ENCODE data around the gene KAZN. TPM values are rescaled to one million over a fixed set of nuclear protein-coding genes. Genes with fewer than 3 reads are reported as not detected.

The KAZN gene
- total and polyA plus RNA-seq, 12 donors = 1.1 to 6.5 (median 1.9) TPM

- H3K4me3 ChIP-seq = no peak overlapping the region
- 63 to 65% methylated on average over 2 of the region's 2 CpGs for WGBS, 2 donors
- DNase-seq = no peak
- peaks cover 0 to 7% (median 0%) of the 10 kb centered on the region in 11 donors for H3K9me3 ChIP-seq
- no peak for ATAC-seq
- H3K4me1 ChIP-seq = no peaks in the 10 kb centered on the region
- TF ChIP-seq, protein P1, sequence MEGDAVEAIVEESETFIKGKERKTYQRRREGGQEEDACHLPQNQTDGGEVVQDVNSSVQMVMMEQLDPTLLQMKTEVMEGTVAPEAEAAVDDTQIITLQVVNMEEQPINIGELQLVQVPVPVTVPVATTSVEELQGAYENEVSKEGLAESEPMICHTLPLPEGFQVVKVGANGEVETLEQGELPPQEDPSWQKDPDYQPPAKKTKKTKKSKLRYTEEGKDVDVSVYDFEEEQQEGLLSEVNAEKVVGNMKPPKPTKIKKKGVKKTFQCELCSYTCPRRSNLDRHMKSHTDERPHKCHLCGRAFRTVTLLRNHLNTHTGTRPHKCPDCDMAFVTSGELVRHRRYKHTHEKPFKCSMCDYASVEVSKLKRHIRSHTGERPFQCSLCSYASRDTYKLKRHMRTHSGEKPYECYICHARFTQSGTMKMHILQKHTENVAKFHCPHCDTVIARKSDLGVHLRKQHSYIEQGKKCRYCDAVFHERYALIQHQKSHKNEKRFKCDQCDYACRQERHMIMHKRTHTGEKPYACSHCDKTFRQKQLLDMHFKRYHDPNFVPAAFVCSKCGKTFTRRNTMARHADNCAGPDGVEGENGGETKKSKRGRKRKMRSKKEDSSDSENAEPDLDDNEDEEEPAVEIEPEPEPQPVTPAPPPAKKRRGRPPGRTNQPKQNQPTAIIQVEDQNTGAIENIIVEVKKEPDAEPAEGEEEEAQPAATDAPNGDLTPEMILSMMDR (IDR thresholded peaks at IDR 0.05) = no peak
- intact Hi-C loops (cut with DNase I) = no loop called here
- no peaks in the 10 kb centered on the region for H3K36me3 ChIP-seq
- H3K27ac ChIP-seq = no peak overlapping the region
- peaks cover 0 to 58% (median 33%) of the 10 kb centered on the region in 7 donors for H3K27me3 ChIP-seq
Measured at GRCh38 chr1:14757286-14757625, 158.8 kb downstream of the KAZN start.

- ATAC-seq (no peak), DNase-seq (no peak)
- peaks cover 0 to 67% (median 44%) of the 10 kb centered on the region in 7 donors for H3K27me3 ChIP-seq
- H3K36me3 ChIP-seq = no peaks in the 10 kb centered on the region
- H3K4me1 ChIP-seq = no peaks in the 10 kb centered on the region
- H3K27ac ChIP-seq = no peak overlapping the region
- intact Hi-C loops (cut with DNase I) = no loop called here
- H3K4me3 ChIP-seq = no peak overlapping the region
- TF ChIP-seq, protein P1 (IDR thresholded peaks at IDR 0.05) = no peak
- no peaks in the 10 kb centered on the region for H3K9me3 ChIP-seq
- WGBS, 2 donors = 44 to 51% methylated on average over 15 of the region's 15 CpGs
Measured at GRCh38 chr1:14759042-14759818, 160.7 kb downstream of the KAZN start.

GRCh38 chr1:14759843-14760242 lies 161.4 kb downstream of the KAZN start:
- ATAC-seq = no peak
- intact Hi-C loops (cut with DNase I) = loop anchor here in 1 of 10 donors (2.0 kb wide), 1 partner anchor 799 kb away; no protein-coding TSS in a partner anchor

GRCh38 chr1:14760780-14761179 lies 162.3 kb downstream of the KAZN start:
- 90 to 92% methylated on average over 5 of the region's 5 CpGs for WGBS, 2 donors

More at GRCh38 chr1:14759843-14760242, 161.4 kb downstream of the KAZN start:
- Histone ChIP-seq H3K36me3 (no peaks in the 10 kb centered on the region), H3K4me3 (no peak overlapping the region), H3K9me3 (no peaks in the 10 kb centered on the region), H3K4me1 (no peaks in the 10 kb centered on the region), H3K27ac (no peak overlapping the region), H3K27me3 (peaks cover 0 to 68% (median 45%) of the 10 kb centered on the region in 7 donors)
- no peak for DNase-seq
- TF ChIP-seq, protein P1 (IDR thresholded peaks at IDR 0.05) = no peak
- WGBS, 2 donors = 88 to 93% methylated on average over 7 of the region's 7 CpGs

More at GRCh38 chr1:14760780-14761179, 162.3 kb downstream of the KAZN start:
- TF ChIP-seq, protein P1 (IDR thresholded peaks at IDR 0.05) = no peak
- intact Hi-C loops (cut with DNase I) = loop anchor here in 1 of 10 donors (2.0 kb wide), 1 partner anchor 800 kb away; no protein-coding TSS in a partner anchor
- Histone ChIP-seq H3K27me3 (peaks cover 0 to 77% (median 53%) of the 10 kb centered on the region in 7 donors), H3K4me1 (no peaks in the 10 kb centered on the region), H3K4me3 (no peak overlapping the region), H3K9me3 (no peaks in the 10 kb centered on the region), H3K27ac (no peak overlapping the region), H3K36me3 (no peaks in the 10 kb centered on the region)
- ATAC-seq (no peak), DNase-seq (no peak)
